Fibroblast of villous mesenchyme (primary cell): ENCODE data around the gene PFDN2. TPM values are rescaled to one million over a fixed set of nuclear protein-coding genes. Genes with fewer than 3 reads are reported as not detected.

Experiments
- DNase-seq: peaks from one replicate; pipeline ENCODE4 v3.0.0-alpha.2; 2010; ENCODE audit warnings: low read depth
- H3K4me3 ChIP-seq: 2 replicates; pipeline ENCODE4 v1.5.1; 2011; ENCODE audit warnings: low read depth, mild to moderate bottlenecking, low read length
- total RNA-seq: library from RNA; depleted of rRNA; stranded (reverse); fragments of >200 nt; gene quantifications from 2 replicates; pipeline ENCODE4 v1.2.3, GENCODE V29; 2012
- TF ChIP-seq, protein P1 (sequence below): IDR thresholded peaks from 2 replicates; pipeline ENCODE4 v1.5.1; 2012; ENCODE audit warnings: low read depth, mild to moderate bottlenecking, low read length; ENCODE audit not compliant: insufficient read depth

Gene PFDN2
- total RNA-seq, 1 donor = 25.9 TPM

DNA sequence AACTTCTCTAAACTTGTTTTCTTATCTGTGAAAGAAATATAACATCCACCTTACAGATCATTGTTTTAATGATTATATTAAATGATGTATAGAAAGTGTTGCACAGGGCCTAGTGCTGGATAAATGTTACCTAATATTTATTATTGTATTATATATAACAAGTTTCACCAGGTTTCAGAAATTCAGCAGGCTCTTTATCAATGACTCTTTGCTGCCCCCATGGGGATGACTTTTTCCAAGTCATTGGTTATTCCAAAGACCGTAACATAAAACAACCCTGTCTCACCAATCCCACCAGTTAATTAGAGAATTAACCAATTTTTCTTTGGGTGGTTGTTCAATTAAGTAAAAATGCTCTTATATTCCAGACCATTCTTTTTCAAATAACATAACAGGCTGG lies 21.9 kb upstream of the PFDN2 start:
- TF ChIP-seq, protein P1, sequence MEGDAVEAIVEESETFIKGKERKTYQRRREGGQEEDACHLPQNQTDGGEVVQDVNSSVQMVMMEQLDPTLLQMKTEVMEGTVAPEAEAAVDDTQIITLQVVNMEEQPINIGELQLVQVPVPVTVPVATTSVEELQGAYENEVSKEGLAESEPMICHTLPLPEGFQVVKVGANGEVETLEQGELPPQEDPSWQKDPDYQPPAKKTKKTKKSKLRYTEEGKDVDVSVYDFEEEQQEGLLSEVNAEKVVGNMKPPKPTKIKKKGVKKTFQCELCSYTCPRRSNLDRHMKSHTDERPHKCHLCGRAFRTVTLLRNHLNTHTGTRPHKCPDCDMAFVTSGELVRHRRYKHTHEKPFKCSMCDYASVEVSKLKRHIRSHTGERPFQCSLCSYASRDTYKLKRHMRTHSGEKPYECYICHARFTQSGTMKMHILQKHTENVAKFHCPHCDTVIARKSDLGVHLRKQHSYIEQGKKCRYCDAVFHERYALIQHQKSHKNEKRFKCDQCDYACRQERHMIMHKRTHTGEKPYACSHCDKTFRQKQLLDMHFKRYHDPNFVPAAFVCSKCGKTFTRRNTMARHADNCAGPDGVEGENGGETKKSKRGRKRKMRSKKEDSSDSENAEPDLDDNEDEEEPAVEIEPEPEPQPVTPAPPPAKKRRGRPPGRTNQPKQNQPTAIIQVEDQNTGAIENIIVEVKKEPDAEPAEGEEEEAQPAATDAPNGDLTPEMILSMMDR = peak; percentile 62
- peak; percentile 71 for DNase-seq
- no peak overlapping the region for H3K4me3 ChIP-seq

DNA sequence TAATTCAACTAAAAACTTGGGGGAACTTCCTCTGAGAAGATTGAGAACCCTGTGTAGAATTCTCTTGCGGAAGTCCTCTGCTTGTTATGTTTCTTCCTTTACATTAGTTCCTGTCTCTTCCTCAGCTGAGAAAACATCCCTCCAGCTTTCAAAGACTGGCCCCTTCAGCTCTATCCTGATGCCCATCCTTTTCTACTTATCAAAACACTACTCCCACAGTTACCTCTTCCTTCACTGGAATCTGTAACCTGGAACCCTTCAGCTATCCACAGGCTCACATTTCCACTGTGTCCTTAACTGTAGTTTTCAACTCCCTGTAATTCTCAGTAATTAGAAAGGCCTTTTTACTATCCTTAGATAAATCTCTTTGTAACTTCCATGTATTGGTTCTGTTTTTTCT lies 20.6 kb upstream of the PFDN2 start:
- no peak for DNase-seq
- TF ChIP-seq, protein P1 = no peak
- no peak overlapping the region for H3K4me3 ChIP-seq

DNA sequence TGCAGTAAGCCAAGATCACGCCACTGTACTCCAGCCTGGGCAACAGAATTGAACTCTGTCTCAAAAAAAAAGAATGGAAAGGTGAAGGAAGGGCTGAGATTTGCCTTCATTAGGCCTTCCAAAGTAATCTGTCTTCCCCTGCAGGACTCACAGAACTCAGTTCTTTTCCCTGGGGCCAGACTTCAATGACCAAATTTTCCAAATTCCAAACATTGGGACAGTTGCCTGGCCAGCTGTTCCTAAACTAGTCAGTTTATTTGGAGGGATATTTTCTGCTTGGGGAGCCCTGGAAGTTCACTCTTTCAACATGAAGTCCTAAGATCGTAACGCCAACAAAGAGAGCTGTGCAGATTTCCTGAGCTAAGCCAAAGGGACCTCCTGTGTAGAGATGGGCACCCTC lies 20.0 kb upstream of the PFDN2 start:
- TF ChIP-seq, protein P1 = no peak
- H3K4me3 ChIP-seq = no peak overlapping the region
- peak; percentile 6 for DNase-seq

DNA sequence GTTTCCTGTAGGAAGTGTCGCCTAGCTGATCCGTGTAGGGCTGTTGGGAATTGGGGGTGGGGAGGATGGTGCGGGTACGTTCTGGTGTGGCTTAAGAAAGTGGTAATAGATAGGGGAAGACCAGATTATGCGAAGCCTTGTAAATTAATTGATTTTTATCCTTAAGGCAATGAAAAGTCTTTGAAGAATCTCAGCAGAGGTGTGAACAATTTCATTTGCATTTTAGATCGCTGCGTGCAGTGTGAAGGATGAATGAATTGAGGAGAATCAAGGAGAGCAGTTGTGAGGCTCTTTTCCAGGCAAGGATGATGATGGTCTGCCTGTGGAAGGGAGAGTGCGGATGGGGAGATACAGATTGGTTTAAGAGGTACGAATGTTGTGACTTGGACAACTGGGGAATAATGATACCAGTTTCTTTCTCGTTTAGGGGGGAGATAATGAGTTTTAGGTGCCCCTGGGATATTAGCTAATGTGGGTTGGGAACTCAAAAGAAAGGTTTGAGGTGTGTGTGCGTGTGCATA lies 15.4 kb upstream of the PFDN2 start:
- no peak for DNase-seq

DNA sequence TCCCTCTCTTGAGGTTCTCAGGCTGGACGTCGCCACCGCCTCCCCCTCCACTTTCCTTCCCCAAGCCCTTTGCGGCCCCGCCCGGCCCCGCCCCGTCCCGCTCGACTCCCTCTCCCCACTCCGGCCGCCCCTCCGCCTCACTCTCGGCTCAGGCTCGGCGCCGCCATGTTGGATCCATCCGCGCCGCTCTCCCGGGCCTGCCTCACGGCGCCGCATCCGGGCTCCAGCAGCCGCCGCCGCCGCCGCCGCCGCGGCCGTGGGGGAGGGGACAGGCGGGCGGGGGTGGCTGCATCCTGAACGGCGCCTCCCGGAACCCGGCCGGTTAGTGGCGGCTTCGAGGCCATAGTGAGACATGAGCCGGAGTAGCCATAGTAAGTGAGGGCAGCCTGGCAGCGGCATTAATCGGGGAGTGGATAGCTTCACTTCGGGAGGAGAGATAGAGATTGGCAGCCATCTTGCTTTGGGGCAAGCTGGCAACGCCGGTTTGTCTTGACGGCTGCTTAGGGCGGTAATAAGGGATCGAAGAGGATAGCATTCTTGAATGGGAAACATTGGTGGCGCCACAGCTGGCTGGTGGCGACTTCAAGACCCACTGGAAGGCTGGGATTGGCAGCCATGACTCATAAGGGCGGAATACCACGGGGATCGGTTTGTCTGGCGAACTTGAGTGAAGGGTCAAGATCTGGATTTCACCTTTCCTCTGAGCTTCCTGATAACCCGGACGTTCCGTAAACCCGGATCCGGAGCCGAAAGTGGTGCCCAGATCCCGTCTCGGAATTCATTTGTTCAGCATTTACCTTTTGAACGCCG lies 14.8 kb upstream of the PFDN2 start, which contains the start of gene DEDD:
TSS of gene DEDD (minus strand) at position 258 of the 810 bp plus-strand sequence. CDS start 8,205 bp downstream, outside the sequence.
- TF ChIP-seq, protein P1 = no peak
- peak within 1 kb of the TSS; percentile 88 for H3K4me3 ChIP-seq
- DNase-seq = peak; percentile 96

More for the DNA sequence above, 15.4 kb upstream of the PFDN2 start:
- peak overlapping the region; percentile 88 for H3K4me3 ChIP-seq
- TF ChIP-seq, protein P1 = no peak

DNA sequence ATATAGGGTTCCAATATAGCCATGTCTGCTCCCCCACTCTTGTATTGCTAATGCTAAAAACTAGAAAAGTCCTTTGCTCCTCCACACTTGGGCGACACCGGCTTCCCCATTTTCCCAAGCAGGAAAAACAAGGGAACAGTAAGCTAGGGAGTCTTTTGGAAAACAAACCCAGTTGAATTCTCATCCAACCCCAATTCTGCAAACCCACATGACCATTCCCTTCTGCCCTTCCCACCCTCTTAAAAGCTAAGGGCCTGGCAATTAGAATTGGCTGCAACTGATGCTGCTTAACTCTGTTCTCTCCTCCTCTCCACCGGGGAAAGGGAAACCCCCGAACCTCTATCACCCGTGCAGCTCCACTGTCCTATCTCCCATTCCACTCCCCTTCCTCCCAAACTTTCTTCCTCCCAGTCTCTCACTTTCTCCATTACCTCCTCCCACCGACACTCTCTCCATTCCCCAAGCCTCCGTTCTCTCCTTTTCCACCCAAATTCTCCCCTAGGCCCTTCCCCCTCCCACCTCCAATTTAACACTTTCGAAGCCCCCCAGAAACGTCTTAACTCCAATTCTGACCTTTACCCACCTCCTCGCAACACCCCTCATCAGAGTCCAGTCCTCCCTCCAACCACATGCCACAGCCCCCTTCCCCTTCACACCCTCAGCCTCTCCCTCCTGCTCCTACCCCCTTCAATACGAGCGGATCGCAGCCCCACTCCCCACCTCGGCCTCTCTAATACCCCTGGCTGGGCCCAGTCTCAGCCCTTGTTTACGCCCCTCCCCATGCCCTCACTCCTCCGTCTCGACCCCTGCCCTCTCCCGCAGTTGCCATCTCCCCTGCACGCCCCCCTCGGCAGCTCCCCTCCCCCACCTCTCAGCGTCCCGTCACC lies 13.9 kb upstream of the PFDN2 start:
- peak overlapping the region; percentile 88 for H3K4me3 ChIP-seq
- DNase-seq = peak; percentile 39
- TF ChIP-seq, protein P1 = no peak
